Stimulated activated CD8-positive, alpha-beta memory T cell treated with anti-CD3 and anti-CD28 coated beads, Interleukin-2, amount 100 ng/mL, for 1 hour (primary cell): ENCODE measurements around the gene PTPRF.

Source experiments
- DNase-seq, 2 donors: peaks; one replicate each; pipeline ENCODE4 v3.0.0-alpha.2; 2020; ENCODE audit warnings: low read depth in 2 of 2

The PTPRF gene

GRCh38 chr1:43668956-43669355 lies 138.3 kb downstream of the PTPRF start:
- DNase-seq, result no peak

- DNase-seq, result no peak
Measured at GRCh38 chr1:43669878-43670277, 139.2 kb downstream of the PTPRF start.

DNA sequence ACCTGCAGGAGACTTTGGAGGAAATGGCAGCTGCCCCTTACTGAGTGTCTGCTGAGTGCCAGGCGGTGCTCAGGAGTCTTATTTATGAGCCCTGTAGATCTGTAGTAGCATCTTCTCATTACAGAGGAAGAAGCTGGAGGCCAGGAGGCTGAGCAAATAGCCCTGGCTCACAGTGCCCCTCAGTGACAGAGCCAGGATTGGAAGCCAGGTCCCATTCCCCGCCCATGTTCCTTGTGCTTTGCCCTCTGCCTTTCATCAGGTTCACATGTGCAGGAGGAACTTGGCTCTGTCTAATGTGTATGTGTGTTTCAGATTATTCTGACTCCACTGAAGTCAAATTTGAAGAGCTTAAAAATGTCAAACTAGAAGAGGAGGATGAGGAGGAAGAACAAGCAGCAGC lies 140.5 kb downstream of the PTPRF start:
- no peak for DNase-seq

DNA sequence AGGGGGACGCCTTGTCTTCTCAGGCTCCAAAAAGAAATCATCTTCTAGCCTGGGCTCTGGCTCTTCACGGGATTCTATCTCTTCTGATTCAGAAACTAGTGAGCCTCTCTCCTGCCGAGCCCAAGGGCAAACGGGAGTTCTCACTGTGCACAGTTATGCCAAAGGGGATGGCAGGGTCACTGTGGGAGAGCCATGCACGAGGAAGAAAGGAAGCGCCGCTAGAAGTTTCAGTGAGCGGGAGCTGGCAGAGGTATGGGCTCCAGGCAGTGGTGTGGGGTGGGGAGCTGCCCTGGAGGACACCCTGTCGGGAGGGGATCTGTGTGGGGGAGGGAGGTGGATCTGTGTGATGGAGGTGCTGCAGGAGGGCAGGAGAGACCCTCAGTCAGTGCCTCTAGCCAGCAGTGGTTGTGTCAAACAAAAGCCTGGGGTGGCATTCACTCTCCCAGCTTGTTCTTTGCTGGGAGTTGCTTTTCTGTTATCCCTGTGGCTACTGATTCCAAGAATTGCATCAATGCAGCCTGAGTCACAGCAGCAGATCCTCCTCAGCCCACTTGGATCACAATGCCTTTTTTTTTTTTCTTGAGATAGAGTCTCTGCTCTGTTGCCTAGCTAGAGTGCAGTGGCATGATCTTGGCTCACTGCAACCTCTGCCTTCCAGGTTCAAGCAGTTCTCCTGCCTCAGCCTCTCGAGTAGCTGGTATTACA lies 141.1 kb downstream of the PTPRF start:
- DNase-seq, result no peak

DNA sequence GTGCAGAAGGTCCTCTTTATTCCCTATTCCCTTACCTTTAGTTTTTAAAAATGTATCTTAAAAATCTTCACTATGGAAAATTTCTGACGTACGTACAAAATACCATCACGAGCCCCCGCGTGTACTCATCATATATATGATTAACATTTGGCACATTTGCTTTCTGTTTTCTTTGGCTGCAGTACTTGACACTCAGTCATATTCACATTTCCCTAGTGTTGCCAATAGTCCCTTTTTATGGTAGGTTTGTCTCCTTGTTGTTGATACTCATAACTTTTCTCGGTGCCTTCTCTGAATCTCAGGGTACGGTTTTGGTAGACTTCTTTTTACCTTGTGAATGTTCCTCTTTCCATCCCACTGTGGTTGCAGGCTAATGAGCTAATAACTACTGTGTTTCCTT lies 142.6 kb downstream of the PTPRF start:
- DNase-seq, result no peak
